Right lobe of liver (tissue), 6 donors: ENCODE data around the gene ELOB. TPM values are rescaled to one million over a fixed set of nuclear protein-coding genes. Genes with fewer than 3 reads are reported as not detected.

ENCODE experiments used
- ATAC-seq, 4 donors: fragments of 200-7000 bp; cut with Tn5 transposase; one replicate each; pipeline ENCODE4 v1.9.1; 2020; ENCODE audit warnings: mild to moderate bottlenecking in 4 of 4, moderate library complexity in 4 of 4
- DNase-seq, 3 donors: peaks; one replicate each; pipeline ENCODE4 v3.0.0-alpha.2; 2020
- H3K27ac ChIP-seq, 3 donors: fragments of 200-600 bp; one replicate each; pipeline ENCODE4 v1.8.0; 2022
- H3K27me3 ChIP-seq, 2 donors: fragments of 200-600 bp; one replicate each; pipeline ENCODE4 v1.8.0; 2022
- H3K36me3 ChIP-seq, 4 donors: fragments of 200-600 bp; sonication (generic) in 1 of 4; one replicate each; pipeline versions ENCODE4 v1.5.1 to v1.8.0; 2017 to 2022; ENCODE audit warnings: control low read depth in 1 of 4
- H3K4me1 ChIP-seq, 4 donors: fragments of 200-600 bp; sonication (generic) in 1 of 4; one replicate each; pipeline versions ENCODE4 v1.5.1 to v1.8.0; 2017 to 2022; ENCODE audit warnings: control low read depth in 1 of 4
- H3K4me3 ChIP-seq, 3 donors: fragments of 200-600 bp; one replicate each; pipeline ENCODE4 v1.8.0; 2022
- H3K9me3 ChIP-seq, 4 donors: fragments of 200-600 bp; sonication (generic) in 1 of 4; one replicate each; pipeline versions ENCODE4 v1.5.1 to v1.8.0; 2017 to 2022; ENCODE audit warnings: control low read depth in 1 of 4
- POLR2A ChIP-seq: fragments of 450-650 bp; IDR thresholded peaks from one replicate; pipeline ENCODE4 v1.6.1; 2017; ENCODE audit warnings: antibody characterized with exemption, mild to moderate bottlenecking
- WGBS: methylation state at CpG from one replicate; pipeline ENCODE4 v1.1.6; 2018; ENCODE audit warnings: low coverage, low lambda C conversion rate; ENCODE audit not compliant: insufficient coverage; ENCODE audit errors: missing lambda C conversion rate; 5-methylcytosine and 5-hydroxymethylcytosine counted together
- intact Hi-C, 2 donors: fragments of 100-400 bp; cut with DNase I; formaldehyde crosslinking; loops; one replicate each; pipeline versions ENCODE4 v1.11.2 to v1.14.1; 2022
- total RNA-seq, 6 experiments: library from RNA; depleted of rRNA in 2 of 6; stranded (reverse); fragments of >200 nt in 2 of 6; fragmentation: NEBNext Ultra II Directional in 3 of 6; extraction: Animal tissue kit (Norgen Biotek cat#: 25700) in 3 of 6; gene quantifications; one replicate each; pipeline versions ENCODE4 v1.1.0 to v1.2.4, GENCODE V29; 2016 to 2023
- TF ChIP-seq, protein P1 (sequence below), 4 donors: fragments of 200-600 bp in 3 of 4; fragments of 450-650 bp in 1 of 4; IDR thresholded peaks; one replicate each; pipeline versions ENCODE4 v1.5.1 to v1.8.0; 2016 to 2022; ENCODE audit warnings: antibody characterized with exemption in 4 of 4, mild to moderate bottlenecking in 2 of 4
- donor health status: DM: no; HTN: yes; CAD: no.
- donor health status: DM: no; HTN: no; CAD: no.
- donor health status: DM: no; HTN: no; CAD: no.
- donor health status: DM: no; HTN: yes; CAD: no.
- donor health status: DM: no; HTN: yes; CAD: no.

Gene ELOB
- total RNA-seq, 6 experiments from 2014 or later: 97.5 to 521 (median 122) TPM

GRCh38 chr16:2816751-2817339 lies 39.8 kb upstream of the ELOB start, which contains the start of gene PRSS21:
TSS of gene PRSS21 (plus strand) at chr16:2817237. CDS start at chr16:2817269, 32 bp downstream.
- Histone ChIP-seq H3K9me3 (no peaks in the 10 kb centered on the region), H3K4me1 (no peaks in the 10 kb centered on the region), H3K27me3 (no peaks in the 10 kb centered on the region), H3K4me3 (no peak within 1 kb of the TSS), H3K27ac (no peak within 1 kb of the TSS), H3K36me3 (no peaks in the 10 kb centered on the region)
- DNase-seq (no peak), ATAC-seq (peak in 1 of 4 donors; percentile 21)
- intact Hi-C loops: no loop called here
- no peak for TF ChIP-seq POLR2A
- TF ChIP-seq, protein P1, sequence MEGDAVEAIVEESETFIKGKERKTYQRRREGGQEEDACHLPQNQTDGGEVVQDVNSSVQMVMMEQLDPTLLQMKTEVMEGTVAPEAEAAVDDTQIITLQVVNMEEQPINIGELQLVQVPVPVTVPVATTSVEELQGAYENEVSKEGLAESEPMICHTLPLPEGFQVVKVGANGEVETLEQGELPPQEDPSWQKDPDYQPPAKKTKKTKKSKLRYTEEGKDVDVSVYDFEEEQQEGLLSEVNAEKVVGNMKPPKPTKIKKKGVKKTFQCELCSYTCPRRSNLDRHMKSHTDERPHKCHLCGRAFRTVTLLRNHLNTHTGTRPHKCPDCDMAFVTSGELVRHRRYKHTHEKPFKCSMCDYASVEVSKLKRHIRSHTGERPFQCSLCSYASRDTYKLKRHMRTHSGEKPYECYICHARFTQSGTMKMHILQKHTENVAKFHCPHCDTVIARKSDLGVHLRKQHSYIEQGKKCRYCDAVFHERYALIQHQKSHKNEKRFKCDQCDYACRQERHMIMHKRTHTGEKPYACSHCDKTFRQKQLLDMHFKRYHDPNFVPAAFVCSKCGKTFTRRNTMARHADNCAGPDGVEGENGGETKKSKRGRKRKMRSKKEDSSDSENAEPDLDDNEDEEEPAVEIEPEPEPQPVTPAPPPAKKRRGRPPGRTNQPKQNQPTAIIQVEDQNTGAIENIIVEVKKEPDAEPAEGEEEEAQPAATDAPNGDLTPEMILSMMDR (IDR thresholded peaks at IDR 0.05): no peak
- WGBS: 71% methylated on average over 4 of the region's 28 CpGs

DNA sequence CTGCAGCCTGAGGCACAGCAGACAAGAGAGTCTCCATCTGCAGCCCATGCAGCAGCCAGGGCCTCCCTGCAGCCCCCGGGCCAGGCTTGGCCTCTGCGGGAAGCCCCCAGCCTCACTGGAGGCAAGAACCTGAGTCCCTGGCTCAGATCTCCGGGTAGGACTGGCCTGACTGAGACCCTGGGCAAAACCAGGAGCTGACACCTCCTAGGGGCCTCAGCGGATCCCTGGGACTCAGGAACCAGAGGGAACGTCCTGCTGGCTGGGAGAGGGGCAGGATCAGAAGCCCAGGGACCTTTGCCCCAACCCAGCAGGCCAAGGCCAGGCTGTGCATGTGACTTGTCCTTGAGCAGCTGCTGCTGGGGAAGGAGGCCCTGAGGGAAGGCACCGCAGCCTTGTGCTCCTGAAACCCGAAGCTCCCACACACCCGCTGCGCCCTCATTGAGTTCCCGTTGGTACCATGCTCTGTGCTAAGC lies 38.3 kb upstream of the ELOB start:
- DNase-seq: no peak
- Histone ChIP-seq H3K4me1 (no peaks in the 10 kb centered on the region), H3K36me3 (no peaks in the 10 kb centered on the region), H3K4me3 (no peak overlapping the region), H3K9me3 (no peaks in the 10 kb centered on the region), H3K27me3 (no peaks in the 10 kb centered on the region), H3K27ac (no peak overlapping the region)
- no peak for ATAC-seq
- intact Hi-C loops: no loop called here
- 53% methylated on average over 4 of the region's 10 CpGs for WGBS
- TF ChIP-seq, protein P1 (IDR thresholded peaks at IDR 0.05): no peak
- TF ChIP-seq POLR2A: no peak

DNA sequence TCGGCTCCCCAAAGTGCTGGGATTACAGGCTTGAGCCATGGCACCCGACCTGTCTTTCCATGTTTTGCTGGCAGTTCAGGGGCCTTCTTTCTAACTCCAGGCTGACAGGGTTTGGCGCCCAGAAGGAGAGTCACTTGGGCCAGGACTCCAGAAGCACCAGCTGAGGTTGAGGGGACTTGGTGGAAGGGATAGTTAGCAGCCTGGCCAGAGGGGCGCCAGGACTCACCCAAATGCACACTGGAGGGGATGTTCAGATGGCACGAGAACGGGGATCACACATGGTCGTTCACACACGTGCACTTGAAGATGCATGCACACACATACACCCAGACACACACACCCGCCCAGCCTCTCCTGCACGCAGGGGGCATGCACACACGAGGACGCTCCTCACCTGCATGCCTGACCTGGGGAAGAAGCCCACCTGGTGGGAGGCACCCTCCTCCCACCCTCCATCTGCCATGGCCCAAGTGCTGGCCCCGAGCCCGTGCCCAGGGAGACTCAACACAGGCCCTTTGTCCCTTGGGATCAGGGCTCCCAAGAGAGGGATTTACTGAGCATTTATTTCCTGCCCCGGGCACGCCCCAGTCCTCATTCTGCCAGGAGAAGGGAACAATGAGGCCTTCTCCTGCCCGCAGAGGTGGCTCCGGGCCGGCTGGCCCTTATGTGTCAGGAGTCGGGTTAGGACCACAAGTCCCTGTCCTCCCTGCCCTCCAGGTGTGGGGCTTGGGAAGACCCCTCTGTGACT lies 37.6 kb upstream of the ELOB start:
- ATAC-seq (no peak), DNase-seq (peak in 1 of 3 donors; percentile 36)
- WGBS: 77% methylated on average over 3 of the region's 20 CpGs
- Histone ChIP-seq H3K27ac (no peak overlapping the region), H3K4me1 (no peaks in the 10 kb centered on the region), H3K36me3 (no peaks in the 10 kb centered on the region), H3K4me3 (no peak overlapping the region), H3K9me3 (no peaks in the 10 kb centered on the region), H3K27me3 (no peaks in the 10 kb centered on the region)
- no peak for TF ChIP-seq POLR2A
- TF ChIP-seq, protein P1 (IDR thresholded peaks at IDR 0.05): no peak
- intact Hi-C loops: no loop called here

GRCh38 chr16:2813771-2814221 lies 36.7 kb upstream of the ELOB start:
- ATAC-seq: no peak
- TF ChIP-seq, protein P1 (IDR thresholded peaks at IDR 0.05): no peak
- no peak for TF ChIP-seq POLR2A
- no peaks in the 10 kb centered on the region for H3K36me3 ChIP-seq
- H3K9me3 ChIP-seq: no peaks in the 10 kb centered on the region
- H3K4me3 ChIP-seq: no peak overlapping the region
- no peak overlapping the region for H3K27ac ChIP-seq
- DNase-seq: peak in 1 of 3 donors; percentile 35
- intact Hi-C loops: no loop called here
- WGBS: 74% methylated on average over 6 of the region's 7 CpGs
- no peaks in the 10 kb centered on the region for H3K4me1 ChIP-seq
- no peaks in the 10 kb centered on the region for H3K27me3 ChIP-seq
